GM10248 (cell line): Measurements from ENCODE around the gene ACOT13.

ENCODE experiments used
- CTCF ChIA-PET: fragments of 300-600 bp; sonication (Branson Sonifier 250); formaldehyde crosslinking; extraction: SDS; loops from one replicate; lab custom pipeline; 2021; ENCODE audit warnings: antibody characterized with exemption; lab: Yijun Ruan, JAX
- POLR2A ChIA-PET: fragments of 350-650 bp; sonication (Branson Sonifier 250); formaldehyde crosslinking; extraction: SDS; loops from one replicate; lab custom pipeline; 2020; ENCODE audit warnings: antibody characterized with exemption; lab: Yijun Ruan, JAX
- DNase-seq: peaks from one replicate; pipeline ENCODE4 v3.0.0; 2012; ENCODE audit errors: extremely low spot score
- TF ChIP-seq, protein P1 (sequence below): IDR thresholded peaks from 2 replicates; pipeline ENCODE4 v1.5.1; 2012; ENCODE audit warnings: mild to moderate bottlenecking, low read depth; ENCODE audit errors: extremely low read depth, missing control alignments, control extremely low read depth

Gene ACOT13

DNA sequence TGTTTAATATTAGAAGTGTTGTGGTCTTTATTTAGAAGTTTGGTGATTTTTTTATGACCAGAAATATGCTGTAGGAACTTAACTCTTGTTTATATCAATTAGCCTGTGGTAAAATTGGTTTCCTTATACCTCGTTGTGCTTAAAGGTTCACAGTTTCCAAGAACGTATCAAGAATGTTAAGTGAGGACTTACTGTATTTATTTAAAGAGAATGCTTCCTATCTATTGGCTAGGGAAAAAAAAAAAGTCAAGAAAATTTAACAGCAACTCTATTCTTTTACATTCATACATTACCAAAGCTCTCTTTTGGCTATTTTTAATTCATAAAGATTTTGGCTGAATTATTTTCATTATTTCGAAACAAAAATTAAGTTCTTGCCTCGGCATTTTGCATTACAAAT is 22.5 kb upstream of the ACOT13 start:
- CTCF ChIA-PET = no interaction called here
- TF ChIP-seq, protein P1, sequence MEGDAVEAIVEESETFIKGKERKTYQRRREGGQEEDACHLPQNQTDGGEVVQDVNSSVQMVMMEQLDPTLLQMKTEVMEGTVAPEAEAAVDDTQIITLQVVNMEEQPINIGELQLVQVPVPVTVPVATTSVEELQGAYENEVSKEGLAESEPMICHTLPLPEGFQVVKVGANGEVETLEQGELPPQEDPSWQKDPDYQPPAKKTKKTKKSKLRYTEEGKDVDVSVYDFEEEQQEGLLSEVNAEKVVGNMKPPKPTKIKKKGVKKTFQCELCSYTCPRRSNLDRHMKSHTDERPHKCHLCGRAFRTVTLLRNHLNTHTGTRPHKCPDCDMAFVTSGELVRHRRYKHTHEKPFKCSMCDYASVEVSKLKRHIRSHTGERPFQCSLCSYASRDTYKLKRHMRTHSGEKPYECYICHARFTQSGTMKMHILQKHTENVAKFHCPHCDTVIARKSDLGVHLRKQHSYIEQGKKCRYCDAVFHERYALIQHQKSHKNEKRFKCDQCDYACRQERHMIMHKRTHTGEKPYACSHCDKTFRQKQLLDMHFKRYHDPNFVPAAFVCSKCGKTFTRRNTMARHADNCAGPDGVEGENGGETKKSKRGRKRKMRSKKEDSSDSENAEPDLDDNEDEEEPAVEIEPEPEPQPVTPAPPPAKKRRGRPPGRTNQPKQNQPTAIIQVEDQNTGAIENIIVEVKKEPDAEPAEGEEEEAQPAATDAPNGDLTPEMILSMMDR = no peak
- POLR2A ChIA-PET = no interaction called here
- DNase-seq = no peak

DNA sequence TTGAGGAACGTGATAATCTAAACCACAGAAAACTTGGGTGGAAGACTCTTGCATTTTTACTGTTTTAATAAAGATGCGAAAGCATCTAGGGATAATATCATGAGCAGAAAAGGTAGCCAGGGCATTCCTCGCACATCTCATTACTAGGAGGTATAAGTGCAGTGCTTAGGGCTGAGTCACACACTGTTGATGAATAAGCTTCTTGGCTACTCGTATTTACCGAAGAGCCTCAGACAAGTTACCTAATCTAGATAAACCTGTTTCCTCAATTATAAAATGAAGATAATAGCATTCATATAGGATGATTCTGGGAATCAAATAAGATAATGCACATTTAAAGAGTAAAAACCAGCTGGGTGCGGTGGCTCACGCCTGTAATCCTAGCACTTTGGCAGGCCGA is 20.1 kb upstream of the ACOT13 start:
- no peak for DNase-seq
- CTCF ChIA-PET = interaction anchor here (1.0 to 1.2 kb wide), 2 partner anchors 14 to 16 kb away, joined by 3 to 4 read pairs; no protein-coding TSS in a partner anchor
- POLR2A ChIA-PET = no interaction called here
- TF ChIP-seq, protein P1 = no peak

DNA sequence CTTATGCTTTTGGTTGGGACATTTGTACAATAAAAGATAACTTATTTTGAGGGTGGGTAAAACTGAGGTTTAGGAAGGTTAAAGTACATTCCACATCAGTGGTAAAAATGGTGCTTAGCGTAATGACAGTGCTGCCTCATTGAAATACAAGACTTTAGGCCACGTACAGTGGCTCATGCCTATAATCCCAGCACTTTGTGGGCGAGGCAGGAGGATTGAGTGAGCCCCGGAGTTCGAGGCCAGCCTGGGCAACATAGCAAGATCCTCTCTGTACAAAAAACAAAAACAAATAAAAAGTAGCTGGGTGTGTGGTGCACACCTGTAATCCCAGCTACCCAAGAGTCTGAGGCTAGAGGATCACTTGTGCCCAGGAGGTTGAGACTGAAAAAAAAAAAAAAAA is 18.6 kb upstream of the ACOT13 start:
- ChIA-PET POLR2A (interaction anchor here (0.6 kb wide), 1 partner anchor 206 kb away, joined by 3 read pairs; no protein-coding TSS in a partner anchor), CTCF (interaction anchor here (1.1 to 1.5 kb wide), 2 partner anchors 67 to 125 kb away, joined by 3 to 4 read pairs; no protein-coding TSS in a partner anchor)
- TF ChIP-seq, protein P1 = no peak
- DNase-seq = no peak

DNA sequence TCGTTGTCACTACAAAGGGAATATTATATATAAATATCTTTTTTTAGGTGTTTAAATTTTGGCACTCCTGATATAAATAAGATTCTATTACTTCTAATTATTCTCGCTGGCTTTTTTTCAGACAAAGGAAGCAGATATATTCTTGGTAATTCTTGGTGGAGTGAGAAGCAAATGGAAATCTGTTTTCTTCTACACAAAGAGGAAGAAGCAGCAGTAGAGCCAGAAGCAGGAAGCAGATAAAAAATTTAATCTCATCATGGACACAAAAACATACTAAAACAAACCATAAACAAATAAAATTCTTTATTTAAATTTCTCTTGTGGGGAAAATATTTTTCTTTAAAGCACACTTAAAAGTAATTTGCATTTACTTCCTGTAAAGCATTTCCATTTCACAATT is 17.2 kb upstream of the ACOT13 start:
- DNase-seq = no peak
- ChIA-PET POLR2A (no interaction called here), CTCF (interaction anchor here (1.0 kb wide), 1 partner anchor 70 kb away, joined by 3 read pairs; no protein-coding TSS in a partner anchor)
- TF ChIP-seq, protein P1 = no peak

DNA sequence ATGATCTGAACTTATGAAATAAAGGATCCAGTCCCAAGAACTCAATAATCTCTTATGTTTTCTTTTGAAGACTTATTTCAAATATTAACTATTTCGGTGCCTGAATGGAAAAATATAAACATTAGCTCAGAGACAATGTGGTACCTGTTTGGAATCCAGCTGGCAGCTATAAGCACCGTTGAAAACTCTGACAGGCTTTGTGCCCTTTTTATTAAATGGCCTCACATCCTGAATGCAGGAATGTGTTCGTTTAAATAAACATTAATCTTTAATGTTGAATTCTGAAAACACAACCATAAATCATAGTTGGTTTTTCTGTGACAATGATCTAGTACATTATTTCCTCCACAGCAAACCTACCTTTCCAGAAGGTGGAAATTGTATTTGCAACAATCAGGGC is 16.5 kb upstream of the ACOT13 start:
- no peak for DNase-seq
- CTCF ChIA-PET = interaction anchor here (1.0 kb wide), 1 partner anchor 71 kb away, joined by 3 read pairs; no protein-coding TSS in a partner anchor
- POLR2A ChIA-PET = no interaction called here
- TF ChIP-seq, protein P1 = no peak

DNA sequence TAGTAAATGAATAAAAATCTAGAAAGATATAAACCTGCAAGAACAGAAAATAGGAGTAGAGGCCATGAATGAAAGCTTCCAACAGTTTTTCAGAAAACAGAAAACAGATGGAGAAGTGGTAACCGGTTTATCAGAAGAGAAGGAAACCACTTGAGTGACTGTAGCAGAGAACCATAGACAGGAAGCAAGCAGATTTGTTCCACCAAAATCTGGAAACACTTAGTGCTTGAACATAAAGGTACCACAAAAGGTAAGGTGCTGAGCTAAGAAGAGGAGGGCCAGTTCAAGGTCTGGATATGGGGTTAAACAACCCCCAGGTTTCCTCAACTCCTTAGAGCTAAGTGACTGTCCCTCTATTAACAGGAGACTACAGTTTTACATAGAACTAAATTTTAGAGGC is 11.7 kb upstream of the ACOT13 start:
- no peak for DNase-seq
- TF ChIP-seq, protein P1 = no peak
- ChIA-PET POLR2A (no interaction called here), CTCF (interaction anchor here (1.2 kb wide), 1 partner anchor 20 kb away, joined by 3 read pairs; no protein-coding TSS in a partner anchor)
